HEK293 (cell line): ENCODE results near the gene TPM2.

Source experiments
- CTCF ChIA-PET: fragments of 350-600 bp; formaldehyde crosslinking; extraction: SDS; loops from one replicate; lab custom pipeline; 2021; ENCODE audit warnings: antibody characterized with exemption; lab: Yijun Ruan, JAX
- POLR2A ChIA-PET: fragments of 300-600 bp; formaldehyde crosslinking; extraction: SDS; loops from one replicate; lab custom pipeline; 2020; ENCODE audit warnings: antibody characterized with exemption, inconsistent platforms; lab: Yijun Ruan, JAX
- H3K27ac ChIP-seq: fragments of 200-500 bp; sonication (Bioruptor generic); 2 replicates; pipeline ENCODE4 v1.5.1; 2014; ENCODE audit warnings: low read depth, low read length, control low read depth, inconsistent platforms; ENCODE audit errors: extremely low read depth
- H3K36me3 ChIP-seq, 2 experiments: fragments of 200-500 bp in 1 of 2; sonication (Bioruptor generic) in 1 of 2; 1 replicate in 1 of 2; 2 replicates in 1 of 2; pipeline ENCODE4 v1.5.1; 2014 to 2017; ENCODE audit warnings: inconsistent platforms in 2 of 2, low read length in 2 of 2; ENCODE audit not compliant: control insufficient read depth in 2 of 2, insufficient read depth in 1 of 2
- H3K4me1 ChIP-seq: fragments of 200-500 bp; sonication (Bioruptor generic); 2 replicates; pipeline ENCODE4 v1.5.1; 2014; ENCODE audit warnings: mild to moderate bottlenecking, low read length, inconsistent platforms; ENCODE audit not compliant: control insufficient read depth, insufficient read depth
- H3K4me3 ChIP-seq: 2 replicates; pipeline ENCODE4 v1.5.1; 2011; ENCODE audit warnings: low read depth, mild to moderate bottlenecking, control low read depth, low read length, moderate library complexity
- H3K9me3 ChIP-seq: fragments of 200-500 bp; sonication (Bioruptor generic); 2 replicates; pipeline ENCODE4 v1.5.1; 2014; ENCODE audit warnings: low read depth, low read length, inconsistent platforms; ENCODE audit not compliant: control insufficient read depth, insufficient read depth
- EGR2 ChIP-seq: fragments of 450-650 bp; formaldehyde crosslinking; IDR thresholded peaks from 2 replicates; pipeline ENCODE4 v1.5.1; 2016; ENCODE audit warnings: low read depth, missing biosample characterization, missing genetic modification characterization
- HOXA7 ChIP-seq: sonication (generic); formaldehyde crosslinking; IDR thresholded peaks from 2 replicates; pipeline ENCODE4 v1.8.1; 2022; ENCODE audit warnings: missing genetic modification reagents, borderline replicate concordance
- IKZF3 ChIP-seq: fragments of 450-650 bp; IDR thresholded peaks from 2 replicates; pipeline ENCODE4 v1.5.0; 2018; ENCODE audit warnings: missing biosample characterization, mild to moderate bottlenecking, missing genetic modification characterization, moderate library complexity
- SCRT1 ChIP-seq: fragments of 450-650 bp; formaldehyde crosslinking; IDR thresholded peaks from 2 replicates; pipeline ENCODE4 v1.5.1; 2016; ENCODE audit warnings: missing biosample characterization, missing genetic modification characterization, borderline replicate concordance
- ZFP37 ChIP-seq: fragments of 450-650 bp; formaldehyde crosslinking; IDR thresholded peaks from 2 replicates; pipeline ENCODE4 v1.5.1; 2016; ENCODE audit warnings: missing biosample characterization, missing genetic modification characterization
- ZNF169 ChIP-seq: fragments of 450-650 bp; formaldehyde crosslinking; IDR thresholded peaks from 2 replicates; pipeline ENCODE4 v1.5.1; 2016; ENCODE audit warnings: missing biosample characterization, missing genetic modification characterization
- ZNF341 ChIP-seq: fragments of 450-650 bp; formaldehyde crosslinking; IDR thresholded peaks from 2 replicates; pipeline ENCODE4; 2016; ENCODE audit warnings: low read depth, missing biosample characterization, missing genetic modification characterization
- ZNF529 ChIP-seq: fragments of 450-650 bp; formaldehyde crosslinking; IDR thresholded peaks from 2 replicates; pipeline ENCODE4 v1.5.1; 2017; ENCODE audit warnings: missing genetic modification characterization, missing biosample characterization; ENCODE audit not compliant: insufficient replicate concordance
- ZNF600 ChIP-seq: fragments of 450-650 bp; formaldehyde crosslinking; IDR thresholded peaks from 2 replicates; pipeline ENCODE4 v1.5.1; 2016; ENCODE audit warnings: missing biosample characterization, missing genetic modification characterization
- ZNF654 ChIP-seq: fragments of 450-650 bp; formaldehyde crosslinking; IDR thresholded peaks from 2 replicates; pipeline ENCODE4 v1.5.1; 2016; ENCODE audit warnings: low read depth, missing biosample characterization, missing genetic modification characterization
- ZNF768 ChIP-seq: fragments of 450-650 bp; formaldehyde crosslinking; IDR thresholded peaks from 2 replicates; pipeline ENCODE4 v1.5.1; 2018; ENCODE audit warnings: missing biosample characterization, mild to moderate bottlenecking, missing genetic modification characterization
- TF ChIP-seq, protein P1 (sequence below): fragments of 450-650 bp; formaldehyde crosslinking; conservative IDR thresholded peaks from 2 replicates; pipeline ENCODE4 v1.5.1; 2016; ENCODE audit warnings: low read depth, missing biosample characterization, missing genetic modification characterization
- TF ChIP-seq, protein P2 (sequence below): fragments of 450-650 bp; formaldehyde crosslinking; IDR thresholded peaks from 2 replicates; pipeline ENCODE4 v1.5.1; 2017; ENCODE audit warnings: missing biosample characterization, missing genetic modification characterization
- TF ChIP-seq, protein P3 (sequence below): fragments of 450-650 bp; formaldehyde crosslinking; IDR thresholded peaks from 2 replicates; pipeline ENCODE4 v1.5.1; 2016; ENCODE audit warnings: missing biosample characterization, missing genetic modification characterization
- TF ChIP-seq, protein P4 (sequence below): fragments of 450-650 bp; formaldehyde crosslinking; IDR thresholded peaks from 2 replicates; pipeline ENCODE4 v1.5.1; 2017; ENCODE audit warnings: missing biosample characterization, missing genetic modification characterization

TPM2 gene

DNA sequence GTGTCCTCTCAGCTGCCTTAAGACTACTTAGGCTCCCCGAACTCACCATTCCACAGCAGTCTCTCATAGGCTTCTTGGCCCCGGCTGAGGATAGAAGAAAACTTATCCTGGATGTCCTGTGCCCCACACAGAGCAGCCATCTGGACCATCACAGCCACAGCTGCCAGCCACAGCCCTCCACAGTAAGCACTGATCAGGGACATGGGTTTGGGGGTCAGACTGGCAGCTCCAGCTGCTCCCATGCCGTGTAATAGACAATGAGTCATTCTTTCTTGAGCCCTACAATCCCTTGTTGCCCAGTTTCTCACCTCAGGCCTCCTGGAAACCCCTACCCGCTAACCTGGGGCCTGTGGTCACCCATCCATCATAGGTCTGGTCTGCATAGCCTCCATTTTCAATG lies 48.5 kb upstream of the TPM2 start (continued):
- TF ChIP-seq, protein P1, sequence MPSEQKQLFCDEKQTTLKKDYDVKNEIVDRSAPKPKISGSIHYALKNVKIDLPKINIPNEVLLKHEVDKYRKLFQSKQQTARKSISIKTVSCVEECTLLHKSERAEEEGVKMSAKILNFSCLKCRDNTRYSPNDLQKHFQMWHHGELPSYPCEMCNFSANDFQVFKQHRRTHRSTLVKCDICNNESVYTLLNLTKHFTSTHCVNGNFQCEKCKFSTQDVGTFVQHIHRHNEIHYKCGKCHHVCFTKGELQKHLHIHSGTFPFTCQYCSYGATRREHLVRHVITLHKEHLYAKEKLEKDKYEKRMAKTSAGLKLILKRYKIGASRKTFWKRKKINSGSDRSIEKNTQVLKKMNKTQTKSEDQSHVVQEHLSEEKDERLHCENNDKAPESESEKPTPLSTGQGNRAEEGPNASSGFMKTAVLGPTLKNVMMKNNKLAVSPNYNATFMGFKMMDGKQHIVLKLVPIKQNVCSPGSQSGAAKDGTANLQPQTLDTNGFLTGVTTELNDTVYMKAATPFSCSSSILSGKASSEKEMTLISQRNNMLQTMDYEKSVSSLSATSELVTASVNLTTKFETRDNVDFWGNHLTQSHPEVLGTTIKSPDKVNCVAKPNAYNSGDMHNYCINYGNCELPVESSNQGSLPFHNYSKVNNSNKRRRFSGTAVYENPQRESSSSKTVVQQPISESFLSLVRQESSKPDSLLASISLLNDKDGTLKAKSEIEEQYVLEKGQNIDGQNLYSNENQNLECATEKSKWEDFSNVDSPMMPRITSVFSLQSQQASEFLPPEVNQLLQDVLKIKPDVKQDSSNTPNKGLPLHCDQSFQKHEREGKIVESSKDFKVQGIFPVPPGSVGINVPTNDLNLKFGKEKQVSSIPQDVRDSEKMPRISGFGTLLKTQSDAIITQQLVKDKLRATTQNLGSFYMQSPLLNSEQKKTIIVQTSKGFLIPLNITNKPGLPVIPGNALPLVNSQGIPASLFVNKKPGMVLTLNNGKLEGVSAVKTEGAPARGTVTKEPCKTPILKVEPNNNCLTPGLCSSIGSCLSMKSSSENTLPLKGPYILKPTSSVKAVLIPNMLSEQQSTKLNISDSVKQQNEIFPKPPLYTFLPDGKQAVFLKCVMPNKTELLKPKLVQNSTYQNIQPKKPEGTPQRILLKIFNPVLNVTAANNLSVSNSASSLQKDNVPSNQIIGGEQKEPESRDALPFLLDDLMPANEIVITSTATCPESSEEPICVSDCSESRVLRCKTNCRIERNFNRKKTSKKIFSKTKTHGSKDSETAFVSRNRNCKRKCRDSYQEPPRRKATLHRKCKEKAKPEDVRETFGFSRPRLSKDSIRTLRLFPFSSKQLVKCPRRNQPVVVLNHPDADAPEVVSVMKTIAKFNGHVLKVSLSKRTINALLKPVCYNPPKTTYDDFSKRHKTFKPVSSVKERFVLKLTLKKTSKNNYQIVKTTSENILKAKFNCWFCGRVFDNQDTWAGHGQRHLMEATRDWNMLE, result no peak
- no peak for TF ChIP-seq ZNF169
- TF ChIP-seq, protein P2, sequence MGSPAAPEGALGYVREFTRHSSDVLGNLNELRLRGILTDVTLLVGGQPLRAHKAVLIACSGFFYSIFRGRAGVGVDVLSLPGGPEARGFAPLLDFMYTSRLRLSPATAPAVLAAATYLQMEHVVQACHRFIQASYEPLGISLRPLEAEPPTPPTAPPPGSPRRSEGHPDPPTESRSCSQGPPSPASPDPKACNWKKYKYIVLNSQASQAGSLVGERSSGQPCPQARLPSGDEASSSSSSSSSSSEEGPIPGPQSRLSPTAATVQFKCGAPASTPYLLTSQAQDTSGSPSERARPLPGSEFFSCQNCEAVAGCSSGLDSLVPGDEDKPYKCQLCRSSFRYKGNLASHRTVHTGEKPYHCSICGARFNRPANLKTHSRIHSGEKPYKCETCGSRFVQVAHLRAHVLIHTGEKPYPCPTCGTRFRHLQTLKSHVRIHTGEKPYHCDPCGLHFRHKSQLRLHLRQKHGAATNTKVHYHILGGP (tag by site-specific recombination), result no peak
- TF ChIP-seq ZNF341, result no peak
- TF ChIP-seq HOXA7 (CRISPR knock-in tag), result no peak
- TF ChIP-seq SCRT1 (tag by site-specific recombination), result no peak
- no peak for TF ChIP-seq IKZF3 (tag by site-specific recombination)
- TF ChIP-seq, all 188 proteins: peak for 0

DNA sequence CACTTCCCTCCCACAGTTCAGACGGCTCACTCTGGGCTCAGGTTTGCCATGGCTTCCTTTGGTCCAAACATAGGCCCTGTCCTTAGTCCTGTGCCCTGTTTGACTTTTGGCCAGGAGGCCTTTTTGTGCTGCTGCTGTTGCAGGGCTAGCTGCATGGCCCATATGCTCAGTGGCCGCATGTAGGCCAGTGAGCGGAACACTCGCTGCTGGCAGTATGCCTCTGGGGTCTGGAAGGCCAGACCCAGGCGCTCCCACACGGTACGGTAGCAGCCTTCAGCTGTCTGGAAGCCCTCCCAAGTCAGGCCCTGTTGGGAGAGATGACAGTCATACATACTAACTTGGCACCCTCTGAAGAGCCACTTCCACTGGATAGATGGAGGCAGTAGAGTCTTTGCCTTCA lies 47.4 kb upstream of the TPM2 start:
- ChIA-PET CTCF (interaction anchor here (0.8 to 4.6 kb wide), 8 partner anchors 8 to 91 kb away, joined by 3 to 22 read pairs (median 4); no protein-coding TSS in a partner anchor), POLR2A (interaction anchor here (0.8 to 5.3 kb wide), 2 partner anchors 9 to 10 kb away, joined by 4 to 57 read pairs; partner anchors contain the start of genes GBA2 and RGP1)

DNA sequence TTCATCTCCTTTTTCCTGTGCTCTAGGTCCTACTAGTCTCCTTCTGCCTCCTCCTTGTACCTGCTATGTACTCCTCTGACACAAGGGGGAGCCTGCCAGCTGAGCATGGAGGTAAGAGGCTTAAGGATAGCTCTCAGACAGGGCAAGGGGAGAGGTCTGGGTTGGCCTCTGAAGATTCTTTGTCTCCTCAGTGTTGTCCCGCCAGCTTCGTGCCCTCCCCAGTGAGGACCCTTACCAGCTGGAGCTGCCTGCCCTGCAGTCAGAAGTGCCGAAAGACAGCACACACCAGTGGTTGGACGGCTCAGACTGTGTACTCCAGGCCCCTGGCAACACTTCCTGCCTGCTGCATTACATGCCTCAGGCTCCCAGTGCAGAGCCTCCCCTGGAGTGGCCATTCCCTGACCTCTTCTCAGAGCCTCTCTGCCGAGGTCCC lies 46.5 kb upstream of the TPM2 start:
- CTCF ChIA-PET, result interaction anchor here (0.6 to 4.6 kb wide), 23 partner anchors 10 to 216 kb away, joined by 3 to 51 read pairs (median 4); partner anchors contain the start of genes GBA2 and RGP1
- no peak overlapping the region for H3K4me3 ChIP-seq
- H3K4me1 ChIP-seq, result peaks cover 8% of the 10 kb centered on the region
- TF ChIP-seq, protein P3, sequence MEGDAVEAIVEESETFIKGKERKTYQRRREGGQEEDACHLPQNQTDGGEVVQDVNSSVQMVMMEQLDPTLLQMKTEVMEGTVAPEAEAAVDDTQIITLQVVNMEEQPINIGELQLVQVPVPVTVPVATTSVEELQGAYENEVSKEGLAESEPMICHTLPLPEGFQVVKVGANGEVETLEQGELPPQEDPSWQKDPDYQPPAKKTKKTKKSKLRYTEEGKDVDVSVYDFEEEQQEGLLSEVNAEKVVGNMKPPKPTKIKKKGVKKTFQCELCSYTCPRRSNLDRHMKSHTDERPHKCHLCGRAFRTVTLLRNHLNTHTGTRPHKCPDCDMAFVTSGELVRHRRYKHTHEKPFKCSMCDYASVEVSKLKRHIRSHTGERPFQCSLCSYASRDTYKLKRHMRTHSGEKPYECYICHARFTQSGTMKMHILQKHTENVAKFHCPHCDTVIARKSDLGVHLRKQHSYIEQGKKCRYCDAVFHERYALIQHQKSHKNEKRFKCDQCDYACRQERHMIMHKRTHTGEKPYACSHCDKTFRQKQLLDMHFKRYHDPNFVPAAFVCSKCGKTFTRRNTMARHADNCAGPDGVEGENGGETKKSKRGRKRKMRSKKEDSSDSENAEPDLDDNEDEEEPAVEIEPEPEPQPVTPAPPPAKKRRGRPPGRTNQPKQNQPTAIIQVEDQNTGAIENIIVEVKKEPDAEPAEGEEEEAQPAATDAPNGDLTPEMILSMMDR (tag by site-specific recombination), result peak; percentile 54
- TF ChIP-seq, protein P4, sequence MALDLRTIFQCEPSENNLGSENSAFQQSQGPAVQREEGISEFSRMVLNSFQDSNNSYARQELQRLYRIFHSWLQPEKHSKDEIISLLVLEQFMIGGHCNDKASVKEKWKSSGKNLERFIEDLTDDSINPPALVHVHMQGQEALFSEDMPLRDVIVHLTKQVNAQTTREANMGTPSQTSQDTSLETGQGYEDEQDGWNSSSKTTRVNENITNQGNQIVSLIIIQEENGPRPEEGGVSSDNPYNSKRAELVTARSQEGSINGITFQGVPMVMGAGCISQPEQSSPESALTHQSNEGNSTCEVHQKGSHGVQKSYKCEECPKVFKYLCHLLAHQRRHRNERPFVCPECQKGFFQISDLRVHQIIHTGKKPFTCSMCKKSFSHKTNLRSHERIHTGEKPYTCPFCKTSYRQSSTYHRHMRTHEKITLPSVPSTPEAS, result no peak
- TF ChIP-seq ZNF768 (no peak), ZNF529 (tag by site-specific recombination) (no peak), ZNF654 (tag by site-specific recombination) (peak; percentile 58), ZNF600 (tag by site-specific recombination) (0 out of 2 replicates have a peak, but pooled peaks have one; percentile 50), ZFP37 (tag by site-specific recombination) (0 out of 2 replicates have a peak, but pooled peaks have one; percentile 48), EGR2 (tag by site-specific recombination) (no peak)
- no peaks in the 10 kb centered on the region for H3K9me3 ChIP-seq
- H3K36me3 ChIP-seq, result peaks cover 19 to 77% of the 10 kb centered on the region in 2 experiments; a peak in 2 of 3 replicates
- POLR2A ChIA-PET, result interaction anchor here (1.2 to 5.3 kb wide), 3 partner anchors 11 to 76 kb away, joined by 4 to 57 read pairs (median 4); partner anchors contain the start of genes GBA2, MSMP, RGP1 and SPAG8
- H3K27ac ChIP-seq, result no peak overlapping the region

More for the DNA sequence above, 47.4 kb upstream of the TPM2 start:
- peaks cover 22 to 87% of the 10 kb centered on the region in 2 experiments; a peak in 2 of 3 replicates for H3K36me3 ChIP-seq
- no peak overlapping the region for H3K4me3 ChIP-seq
- H3K27ac ChIP-seq, result no peak overlapping the region
- TF ChIP-seq, protein P3 (tag by site-specific recombination), result no peak
- 0 out of 2 replicates have a peak, but pooled peaks have one; percentile 13 for TF ChIP-seq ZNF600 (tag by site-specific recombination)
- H3K9me3 ChIP-seq, result no peaks in the 10 kb centered on the region
- peaks cover 8% of the 10 kb centered on the region for H3K4me1 ChIP-seq
